T-helper 1 cell treated with Interleukin-12 subunit alpha and Interleukin-12 subunit beta and Interleukin-4 antibody, amounts not matched to agents 30 ng/mL and 1 ng/mL, for 36 hours (primary cell): ENCODE data around the gene ATP9A. TPM values are rescaled to one million over a fixed set of nuclear protein-coding genes. Genes with fewer than 3 reads are reported as not detected.

Source experiments
- intact Hi-C: fragments of 100-400 bp; cut with micrococcal nuclease; formaldehyde crosslinking; loops from one replicate; pipeline ENCODE4 v1.15.1; 2024
- total RNA-seq: library from RNA; stranded (reverse); gene quantifications from 2 replicates; pipeline ENCODE4 v1.2.3, GENCODE V29; 2022

The ATP9A gene
- total RNA-seq, 1 donor from 2014 or later, result 3.2 TPM

DNA sequence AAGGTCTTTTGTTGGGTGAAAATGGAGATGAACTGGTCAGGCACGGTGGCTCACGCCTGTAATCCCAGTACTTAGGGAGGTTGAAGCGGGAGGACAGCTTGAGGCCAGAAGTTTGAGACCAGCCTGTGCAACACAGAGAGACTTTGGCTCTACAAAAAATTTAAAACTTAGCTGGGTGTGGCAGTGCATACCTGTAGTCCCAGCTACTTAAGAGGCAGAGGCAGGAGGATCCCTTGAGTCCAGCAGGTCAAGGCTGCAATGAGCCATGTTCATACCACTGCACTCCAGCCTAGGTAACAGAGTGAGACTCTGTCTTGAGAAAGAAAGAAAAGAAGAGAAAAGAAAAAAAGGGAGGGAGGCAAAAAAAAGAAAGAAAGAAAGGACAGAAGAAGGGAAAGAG is 134.8 kb downstream of the ATP9A start:
- intact Hi-C loops, result no loop called here

DNA sequence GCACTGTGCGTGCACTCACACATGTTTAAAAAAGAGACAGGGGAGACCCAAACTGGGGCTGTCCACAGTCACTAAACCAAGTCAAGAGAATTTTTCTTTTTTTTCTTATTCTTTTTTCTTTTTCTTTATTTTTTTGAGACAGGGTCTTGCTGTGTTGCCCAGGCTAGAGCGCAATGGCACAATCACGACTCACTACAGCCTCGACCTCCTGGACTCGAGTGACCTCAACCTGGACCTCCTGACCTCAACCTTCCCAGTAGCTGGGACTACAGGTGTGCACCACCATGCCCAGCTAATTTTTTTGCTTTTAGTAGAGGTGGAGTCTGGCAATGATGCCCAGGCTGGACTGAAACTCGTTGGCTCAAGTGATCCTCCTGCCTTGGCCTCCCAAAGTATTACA is 136.2 kb downstream of the ATP9A start:
- intact Hi-C loops, result no loop called here

DNA sequence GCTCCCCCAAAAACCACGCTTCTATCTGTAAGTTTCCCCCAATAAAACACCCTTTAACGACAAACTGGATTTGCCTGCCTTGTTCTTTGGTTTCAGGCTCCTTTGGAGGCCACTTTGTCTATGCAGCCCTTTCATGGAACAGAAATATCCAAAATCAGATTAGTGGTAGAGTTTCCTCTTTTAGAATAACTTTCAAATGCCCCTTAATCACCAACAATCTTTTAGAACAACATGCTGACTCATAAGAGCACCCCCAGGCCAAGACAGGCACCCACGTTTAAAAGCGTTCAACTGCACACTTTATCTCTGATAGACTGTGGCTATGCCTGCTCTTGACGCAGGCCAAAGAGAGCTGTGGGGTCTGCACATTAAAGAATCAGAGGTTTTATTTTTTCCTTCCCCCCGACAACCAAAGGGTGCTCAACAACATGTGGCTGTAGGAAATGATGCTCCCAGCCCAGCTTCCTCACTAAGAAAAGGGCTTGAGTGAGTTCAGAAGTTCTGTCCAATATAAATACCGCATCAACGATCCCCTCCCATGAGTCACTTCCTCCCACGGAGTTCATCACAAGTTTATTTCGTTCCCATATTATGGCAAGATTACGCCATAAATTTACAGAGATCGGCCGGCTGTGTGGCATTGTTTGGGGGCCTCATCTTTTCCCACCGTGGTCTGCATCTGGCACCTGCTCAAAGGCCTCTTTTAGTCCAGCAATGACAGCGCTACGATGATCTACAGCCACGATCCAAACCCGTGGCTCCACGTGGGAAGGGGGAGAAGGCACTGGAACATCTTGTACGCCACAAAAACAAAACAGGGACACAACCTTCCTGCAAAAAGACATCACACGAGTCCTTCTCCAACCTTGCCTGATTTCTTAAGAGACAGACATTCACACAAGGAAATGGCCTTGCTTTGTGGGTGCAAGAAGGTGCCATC is 136.9 kb downstream of the ATP9A start:
- intact Hi-C loops, result no loop called here

DNA sequence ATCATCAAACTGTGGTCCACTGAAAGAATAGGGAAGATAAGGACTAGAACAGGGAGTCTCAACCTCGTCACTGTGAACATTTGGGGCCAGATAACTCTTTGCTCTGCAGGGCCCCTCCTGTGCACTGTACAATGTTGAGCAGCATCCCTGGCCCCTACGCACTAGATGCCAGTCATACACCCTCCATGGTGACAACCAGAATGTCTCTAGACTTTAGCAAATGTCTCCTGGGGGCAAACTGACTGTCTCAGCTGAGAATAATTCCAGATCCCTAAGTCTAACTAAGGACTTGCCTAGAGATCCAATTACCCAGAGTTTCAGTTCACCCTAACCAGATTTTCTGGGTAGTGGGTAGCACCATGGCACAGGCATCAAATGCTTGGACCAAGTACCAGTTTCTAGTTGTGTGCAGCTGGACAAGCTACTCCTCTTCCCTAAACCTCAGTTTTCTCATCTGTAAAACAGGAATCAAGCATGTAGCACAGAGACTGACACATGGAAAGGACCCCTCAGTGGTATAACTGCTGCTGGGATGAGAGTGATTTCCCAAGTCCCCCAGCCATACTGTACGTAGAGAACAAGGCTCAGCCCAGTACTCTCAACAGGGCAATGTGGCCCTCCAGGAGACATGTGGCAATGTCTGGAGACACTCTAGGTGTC is 138.7 kb downstream of the ATP9A start:
- intact Hi-C loops, result no loop called here

DNA sequence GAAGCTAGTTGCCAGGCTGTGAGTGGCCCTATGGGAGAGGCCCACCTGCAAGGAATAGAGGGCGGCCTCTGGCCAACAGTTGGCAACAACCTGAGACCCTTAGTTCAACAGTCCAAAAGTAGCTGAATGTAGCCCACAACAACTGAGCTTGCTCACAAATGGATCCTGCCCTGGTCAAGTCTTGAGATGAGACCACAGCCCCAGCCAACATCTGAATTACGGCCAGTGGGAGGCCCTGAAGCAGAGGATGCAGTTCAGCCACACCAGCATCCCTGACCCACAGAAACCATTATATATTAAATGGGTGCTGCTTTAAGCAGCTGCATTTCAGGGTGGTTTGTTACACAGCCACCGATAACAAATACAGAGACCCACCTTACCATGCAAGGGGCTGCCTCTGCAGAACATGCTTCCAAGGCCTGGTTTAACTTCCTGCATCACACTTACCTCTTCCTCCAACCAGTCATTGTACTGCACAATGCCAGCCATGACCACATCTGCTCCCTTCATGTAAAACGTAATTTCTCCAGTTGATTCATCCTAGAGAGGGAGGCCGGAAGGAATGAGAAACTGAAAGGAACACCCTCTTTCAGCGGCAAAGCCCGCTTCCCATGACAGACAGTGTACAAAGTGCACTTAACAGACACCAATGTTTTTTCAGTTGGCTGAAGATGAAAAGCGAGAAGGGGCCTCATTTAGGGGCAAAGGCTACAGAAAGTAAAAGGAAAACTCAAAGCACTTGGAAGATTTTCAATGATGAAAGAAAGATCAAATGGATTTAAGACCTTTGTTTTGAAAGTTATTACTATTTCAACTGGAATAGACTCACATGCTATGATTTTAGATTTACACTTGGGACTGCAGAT is 139.4 kb downstream of the ATP9A start:
- intact Hi-C loops, result no loop called here

DNA sequence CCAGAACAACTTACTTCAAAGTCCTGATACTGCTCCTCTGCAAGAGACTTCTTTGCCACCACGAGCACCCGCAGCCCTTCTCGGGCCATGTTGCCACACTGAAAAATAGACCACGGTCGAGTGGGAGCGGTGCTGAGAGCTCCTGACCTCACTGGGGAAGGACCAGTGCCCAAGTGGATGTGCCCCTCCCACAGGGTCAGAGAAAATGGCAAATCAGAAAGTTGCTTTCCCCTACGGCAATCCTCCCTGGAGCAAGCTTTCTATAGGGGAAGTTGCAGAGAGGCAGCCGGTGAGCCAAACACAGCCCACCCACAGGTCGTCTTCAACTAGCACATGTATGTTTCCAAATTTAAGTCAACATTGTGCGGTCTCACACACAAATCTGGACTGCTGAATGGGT is 140.6 kb downstream of the ATP9A start:
- intact Hi-C loops, result no loop called here

DNA sequence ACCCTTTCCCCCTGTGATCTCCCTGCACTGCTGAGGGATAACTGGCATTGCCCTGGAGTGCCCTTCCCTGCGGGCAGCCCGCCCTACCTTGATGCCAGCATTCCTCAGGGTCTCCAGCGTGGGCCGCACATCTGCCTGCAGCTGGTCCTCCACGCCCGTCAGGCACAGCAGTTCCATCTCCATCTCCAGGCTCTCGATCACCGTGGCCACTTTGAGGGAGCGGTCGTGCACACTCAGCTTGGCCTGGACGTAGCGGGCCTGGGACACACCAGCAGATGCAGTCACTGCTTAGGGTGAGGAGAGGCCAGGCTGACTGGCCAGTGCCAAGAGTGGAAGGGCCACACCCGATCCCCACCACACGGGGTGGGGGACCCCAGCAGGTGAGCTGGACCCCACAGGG is 143.1 kb downstream of the ATP9A start:
- intact Hi-C loops, result no loop called here

DNA sequence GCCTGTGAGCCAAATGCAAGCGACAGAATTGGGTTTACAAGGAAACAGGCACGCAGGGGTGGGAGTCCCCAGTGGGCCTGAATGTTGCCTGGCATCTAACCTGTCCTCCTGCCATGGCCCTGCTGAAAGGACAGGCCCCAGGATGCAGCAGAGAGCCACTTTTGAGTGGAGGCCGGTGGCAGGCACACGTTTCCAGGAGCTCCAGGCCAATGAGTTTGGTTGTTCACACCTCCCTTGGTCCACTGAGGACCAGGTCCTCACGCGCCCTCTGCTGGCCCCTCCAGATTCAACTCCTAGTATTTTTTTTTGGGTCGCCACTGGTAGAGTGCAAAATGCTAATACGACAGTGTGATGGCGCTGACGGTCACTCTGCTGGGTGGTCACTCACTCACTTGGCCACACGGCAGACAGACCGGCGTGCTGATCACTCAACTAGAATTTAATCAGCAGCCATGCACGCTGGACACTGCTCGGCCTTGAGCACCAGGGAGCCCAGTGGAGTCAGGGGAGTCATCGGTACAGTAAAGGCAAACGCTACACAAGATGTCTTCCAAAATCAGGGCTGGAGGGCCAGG is 143.9 kb downstream of the ATP9A start:
- intact Hi-C loops, result loop anchor here (1.0 kb wide), 5 partner anchors 29 to 637 kb away; no protein-coding TSS in a partner anchor

DNA sequence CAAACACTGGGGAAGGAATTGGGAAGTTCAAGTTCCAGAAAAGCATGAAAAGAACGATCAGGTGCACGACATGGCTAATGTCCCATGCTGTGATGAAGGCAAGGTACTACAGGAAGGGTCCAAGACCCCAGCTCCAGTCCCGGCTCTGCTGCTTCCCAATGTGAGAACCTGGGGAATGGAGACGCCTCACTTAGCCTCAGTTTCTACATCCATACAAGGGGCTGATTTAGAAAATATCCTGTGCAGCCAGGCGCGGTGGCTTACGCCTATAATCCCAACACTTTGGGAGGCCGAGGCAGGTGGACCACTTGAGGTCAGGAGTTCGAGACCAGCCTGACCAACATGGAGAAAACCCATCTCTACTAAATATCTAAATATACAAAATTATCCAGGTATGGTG is 144.9 kb downstream of the ATP9A start:
- intact Hi-C loops, result no loop called here

DNA sequence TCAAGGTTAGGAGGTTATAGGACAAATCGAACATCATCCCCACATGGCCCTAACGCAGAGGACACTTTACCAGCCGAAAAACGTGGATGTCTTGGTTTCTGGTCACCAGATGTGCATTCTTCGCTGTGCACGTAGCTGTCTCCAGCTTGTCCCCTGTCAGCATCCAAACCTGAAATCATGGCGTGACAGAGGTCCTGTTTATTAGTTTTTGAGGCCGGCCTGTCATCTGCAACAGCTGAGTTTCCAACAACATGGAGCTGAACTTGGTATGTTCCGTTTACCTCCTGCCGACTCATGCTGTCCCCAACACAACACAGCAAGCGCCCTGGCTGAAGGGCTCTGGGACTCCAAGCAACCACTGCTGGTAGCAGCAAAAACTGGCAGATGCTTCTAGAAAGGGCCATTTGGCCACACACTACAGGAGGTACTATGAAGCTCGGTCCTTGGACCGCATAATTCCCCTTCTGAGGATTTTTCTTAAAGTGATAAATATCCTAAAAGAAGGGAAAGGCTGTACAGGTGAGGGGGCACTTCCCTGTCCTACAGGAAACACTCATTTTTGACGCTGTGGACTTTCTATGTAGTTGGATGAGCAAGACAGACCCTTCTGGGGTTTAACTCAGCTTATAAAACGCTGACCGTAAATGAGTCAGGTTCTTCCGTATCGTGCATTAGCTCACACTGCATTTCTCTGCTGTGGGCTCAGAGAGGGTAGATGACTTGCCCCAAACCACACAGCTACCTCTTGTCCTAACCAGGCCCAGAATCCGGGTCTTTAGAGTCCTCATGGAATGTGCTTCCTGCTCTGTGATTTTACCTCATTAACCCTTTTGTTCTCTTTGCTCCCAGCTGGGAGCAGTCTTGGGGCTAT is 146.0 kb downstream of the ATP9A start:
- intact Hi-C loops, result no loop called here

DNA sequence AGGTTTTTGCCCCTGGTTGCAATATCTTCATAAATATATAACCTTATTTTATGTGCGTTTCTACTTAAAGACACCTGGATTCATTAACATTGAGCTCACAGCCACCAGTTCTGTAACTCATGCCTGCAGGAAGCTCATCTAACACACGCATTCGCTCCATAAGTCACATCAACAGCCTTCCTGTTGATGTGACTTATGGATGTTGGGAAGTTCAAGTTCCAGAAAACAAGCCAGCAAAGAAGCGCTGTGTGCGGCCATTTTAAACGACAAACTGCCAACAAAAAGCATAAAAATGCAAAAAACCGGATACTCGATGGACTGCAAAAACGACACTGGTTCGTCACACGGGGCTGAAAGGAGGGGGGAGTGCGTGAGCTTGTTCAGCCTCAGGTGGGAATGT is 147.8 kb downstream of the ATP9A start:
- intact Hi-C loops, result no loop called here

DNA sequence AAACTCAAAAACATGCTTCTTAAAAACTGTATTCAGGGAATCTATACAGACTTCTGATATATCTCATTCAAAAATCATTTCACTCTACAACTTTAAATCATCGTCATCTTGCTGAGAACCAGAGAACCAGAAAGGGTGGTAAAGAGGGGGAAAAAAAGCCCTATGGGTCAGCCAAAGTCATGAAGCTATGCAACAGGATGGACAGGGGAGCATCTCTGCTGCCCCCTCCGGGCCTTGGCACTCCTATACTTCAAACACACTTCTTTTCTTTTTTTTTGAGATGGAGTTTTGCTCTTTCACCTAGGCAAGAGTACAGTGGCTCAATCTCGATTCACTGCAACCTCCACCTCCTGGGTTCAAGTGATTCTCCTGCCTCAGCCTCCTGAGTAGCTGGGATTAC is 152.1 kb downstream of the ATP9A start:
- intact Hi-C loops, result no loop called here

DNA sequence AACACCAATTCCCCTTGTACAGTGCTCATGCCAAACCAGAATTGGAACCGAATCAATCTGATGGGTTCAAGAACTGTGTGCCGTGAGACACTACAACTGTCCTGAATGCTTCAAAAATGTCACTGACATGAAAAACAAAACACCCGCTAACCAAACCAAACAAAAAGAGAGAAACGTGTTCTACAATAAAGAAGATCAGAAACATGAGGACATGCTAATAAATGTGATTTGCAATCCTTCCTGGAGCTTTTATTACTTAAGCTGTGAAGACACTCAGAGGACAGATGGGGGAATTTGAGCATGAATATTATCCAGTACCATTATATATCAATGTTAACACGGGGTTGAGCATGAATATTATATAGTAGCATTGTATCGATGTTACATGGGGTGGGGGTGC is 153.5 kb downstream of the ATP9A start:
- intact Hi-C loops, result no loop called here

DNA sequence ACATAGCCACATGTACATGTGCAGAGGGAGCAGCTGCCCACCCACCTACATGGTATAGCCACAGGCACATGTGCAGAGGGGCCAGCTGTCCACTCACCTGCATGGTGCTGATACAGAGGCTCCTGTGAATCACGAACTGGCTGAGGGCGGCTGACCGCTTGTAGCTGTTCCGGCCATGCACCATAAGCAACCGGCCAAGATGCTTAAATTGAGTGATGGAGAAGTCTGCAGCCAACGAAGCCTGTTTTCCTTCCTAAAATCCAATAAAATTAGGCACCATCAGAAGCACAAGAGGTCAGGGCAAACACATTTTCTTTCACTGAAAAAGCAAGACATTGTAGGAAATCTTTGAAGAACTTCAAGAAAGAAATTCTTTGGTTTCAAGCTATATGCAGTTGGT is 154.6 kb downstream of the ATP9A start:
- intact Hi-C loops, result no loop called here

DNA sequence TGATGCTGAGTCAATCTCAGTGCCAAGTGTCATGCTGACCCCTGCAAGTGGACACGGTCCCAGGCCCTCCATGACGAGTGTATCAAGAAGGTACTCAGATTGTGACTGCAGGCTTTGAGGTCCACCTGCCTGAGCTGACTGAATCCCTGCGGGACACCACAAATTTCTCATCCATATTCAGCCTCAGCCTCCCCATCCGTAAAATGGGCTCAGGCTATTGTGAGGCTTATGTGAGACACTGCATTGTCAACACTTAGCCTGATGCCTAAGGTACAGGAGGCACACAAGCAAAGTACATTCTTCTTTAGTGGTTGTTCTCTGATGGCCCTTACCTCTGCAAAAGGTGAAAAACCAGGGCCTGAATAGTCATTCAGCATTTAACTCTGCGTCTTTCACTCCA is 155.3 kb downstream of the ATP9A start:
- intact Hi-C loops, result no loop called here

DNA sequence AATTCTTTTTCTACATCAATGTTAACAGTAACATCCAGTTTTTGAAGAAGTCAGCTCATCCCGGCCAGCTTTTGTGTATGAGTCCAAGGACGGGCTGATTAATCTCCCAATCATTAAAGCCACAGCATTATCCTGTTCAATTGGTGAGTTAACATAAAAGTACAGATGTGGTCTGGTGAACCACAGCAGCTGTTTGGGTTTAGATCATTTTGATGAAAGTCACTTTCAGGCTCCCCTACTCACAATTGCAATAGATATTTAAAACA is 156.6 kb downstream of the ATP9A start:
- intact Hi-C loops, result no loop called here

DNA sequence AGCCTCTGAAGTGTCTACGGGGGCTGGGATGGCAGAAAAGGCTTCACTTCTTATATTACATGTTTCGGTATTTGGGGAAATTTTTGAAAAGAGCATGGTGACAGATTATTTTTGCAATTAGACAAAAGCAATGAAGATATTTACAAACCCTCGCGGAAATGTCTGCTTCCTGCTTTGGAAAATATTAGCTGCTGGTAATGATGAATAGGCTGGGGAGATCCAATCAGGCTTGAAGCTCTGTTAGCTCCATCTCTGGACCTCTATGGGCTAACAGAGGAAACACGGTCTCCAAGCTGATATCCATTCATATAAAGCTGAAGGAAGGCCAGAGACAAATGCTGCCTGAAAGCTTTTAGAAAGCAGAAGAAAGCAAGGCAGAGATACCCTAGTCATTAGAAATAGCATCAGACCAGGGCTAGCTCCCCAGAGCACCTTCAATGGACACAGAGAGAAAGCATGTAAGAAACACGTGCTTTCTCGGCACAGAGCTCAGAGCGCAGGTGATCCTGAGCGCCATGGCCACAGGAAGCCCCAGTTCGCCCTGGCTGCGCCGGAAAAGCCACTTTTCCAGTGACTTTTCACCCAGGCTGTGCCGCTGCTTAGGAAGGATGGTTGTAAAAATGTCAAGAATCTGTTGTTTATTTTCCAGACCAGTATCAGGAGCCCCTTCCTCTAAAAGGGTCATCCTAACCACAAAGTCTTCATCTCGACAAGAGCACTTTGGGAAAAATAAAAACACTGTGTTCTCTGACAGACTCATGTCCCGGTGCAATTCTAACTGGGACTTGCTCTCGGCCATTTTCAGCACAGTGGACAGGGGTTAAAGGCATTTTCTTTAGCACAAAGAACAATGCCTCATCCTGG is 157.2 kb downstream of the ATP9A start:
- intact Hi-C loops, result no loop called here

DNA sequence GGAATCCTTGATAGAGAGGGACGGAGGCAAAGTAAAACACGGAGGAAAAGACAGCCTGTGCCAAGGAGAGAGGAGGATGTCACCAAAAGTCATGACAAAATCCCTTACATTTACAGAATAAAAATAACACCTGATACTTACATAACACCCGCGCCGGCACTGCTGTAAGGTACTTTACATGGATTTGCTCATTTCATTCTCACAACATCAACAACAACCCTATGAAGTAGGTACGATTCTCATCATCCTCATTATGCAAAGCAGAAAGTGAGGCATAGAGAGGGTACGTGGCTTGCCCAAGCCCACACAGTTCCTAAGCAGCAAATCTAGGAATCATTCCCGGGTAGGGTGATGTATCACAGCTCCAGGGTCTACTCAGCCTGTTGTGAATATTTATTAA is 158.1 kb downstream of the ATP9A start:
- intact Hi-C loops, result no loop called here

DNA sequence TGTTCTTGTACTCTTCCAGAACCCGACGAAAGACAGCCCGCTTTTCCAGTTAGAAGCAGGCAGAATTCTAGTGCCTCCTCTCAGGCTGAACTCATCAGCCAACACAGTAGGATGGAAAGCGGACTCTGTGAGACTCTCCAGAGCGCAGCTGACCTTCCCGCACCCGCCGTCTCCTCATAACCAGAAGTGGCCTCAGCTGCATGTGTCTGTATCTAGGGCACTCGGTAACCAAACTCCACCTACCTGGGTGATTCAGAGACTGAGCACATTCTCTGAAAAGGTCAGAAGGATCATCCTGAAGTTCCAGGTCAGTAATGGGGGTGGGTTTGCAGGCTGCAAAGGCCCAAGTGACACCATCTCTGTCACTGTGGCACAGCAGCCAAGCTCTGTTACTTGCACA is 158.9 kb downstream of the ATP9A start:
- intact Hi-C loops, result no loop called here

DNA sequence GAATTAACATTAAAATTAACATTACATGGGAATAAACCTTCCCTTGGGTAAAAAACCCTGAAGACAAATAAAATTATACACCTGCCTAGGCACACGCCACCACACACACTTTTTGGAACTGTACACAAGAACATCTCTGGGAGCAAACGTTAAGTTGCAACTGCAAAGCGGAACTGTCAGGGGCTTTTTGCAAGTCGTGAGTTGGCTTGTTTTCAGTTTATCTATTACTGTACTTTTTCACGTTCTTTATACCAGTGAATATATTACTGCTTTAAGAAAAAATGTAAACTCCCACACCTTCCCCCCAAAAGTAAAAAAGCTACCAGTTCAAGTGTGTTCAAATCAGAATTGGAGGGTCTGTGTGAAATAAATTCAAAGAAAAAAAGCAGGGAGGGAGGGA is 160.1 kb downstream of the ATP9A start:
- intact Hi-C loops, result no loop called here
